Thyroid gland (tissue), 4 donors: ENCODE data around the gene ZCCHC9.

Experiments
- CTCF ChIP-seq, 6 experiments: fragments of 200-600 bp in 3 of 6; fragments of 450-650 bp in 3 of 6; sonication (generic) in 3 of 6; IDR thresholded peaks; one replicate each; pipeline ENCODE4 v1.5.1; 2016 to 2019; ENCODE audit warnings: antibody characterized with exemption in 6 of 6, mild to moderate bottlenecking in 2 of 6, inconsistent platforms in 1 of 6, moderate library complexity in 1 of 6
- POLR2A ChIP-seq, 2 donors: fragments of 450-650 bp; IDR thresholded peaks; one replicate each; pipeline ENCODE4 v1.6.1; 2017; ENCODE audit warnings: antibody characterized with exemption in 2 of 2, mild to moderate bottlenecking in 2 of 2, moderate library complexity in 1 of 2

DNA sequence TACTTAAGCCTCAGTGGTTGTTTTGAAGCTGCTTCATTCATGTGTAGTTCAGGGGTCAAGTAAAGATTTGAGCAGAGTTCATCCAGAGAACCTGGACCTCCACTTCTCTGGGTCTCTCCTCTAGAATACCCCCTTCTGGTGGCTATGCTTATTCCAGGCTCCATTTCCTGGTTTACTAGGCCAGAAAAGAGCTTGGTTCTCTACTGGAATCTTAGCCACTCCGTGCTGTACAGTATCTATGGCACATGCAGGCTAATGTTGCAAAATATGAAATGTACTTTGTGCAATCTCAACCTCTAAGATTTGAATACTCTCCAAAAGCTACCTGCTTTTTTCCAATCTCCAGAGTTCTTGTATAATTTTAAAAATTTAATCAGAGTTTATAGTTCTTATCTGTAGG, 17.4 kb upstream of the ZCCHC9 start:
- TF ChIP-seq CTCF (IDR thresholded peaks at IDR 0.05) (no peak), POLR2A (IDR thresholded peaks at IDR 0.05) (no peak)
